WI38 (cell line): ENCODE data around the gene STUB1.

Source experiments
- H3K4me3 ChIP-seq: 2 replicates; pipeline ENCODE4 v1.5.1; 2011; ENCODE audit warnings: low read depth, mild to moderate bottlenecking, control low read depth, low read length
- CTCF ChIP-seq: IDR thresholded peaks from 2 replicates; pipeline ENCODE4 v1.5.1; 2012; ENCODE audit warnings: low read depth, mild to moderate bottlenecking, control low read depth, low read length

STUB1 gene

DNA sequence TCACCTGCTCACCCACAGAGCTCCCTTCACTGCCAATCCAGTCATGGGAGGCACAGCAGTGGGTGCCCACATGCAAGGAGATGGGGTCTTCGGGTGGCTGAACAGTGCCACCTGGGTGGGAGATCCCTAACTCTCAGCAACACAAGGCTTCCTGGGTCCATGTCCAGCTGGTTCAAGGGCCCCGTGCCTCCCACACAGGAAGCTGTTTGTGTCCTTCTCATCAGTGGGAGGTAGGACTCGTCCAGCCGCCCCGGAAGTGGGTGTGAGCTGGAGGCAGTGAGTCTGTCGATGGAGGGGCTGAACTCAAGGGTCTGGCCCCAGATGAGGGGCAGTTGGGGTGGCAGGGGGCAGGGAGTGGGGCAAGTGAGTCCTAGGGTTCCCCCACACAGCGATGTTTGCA, 23.8 kb downstream of the STUB1 start:
- no peak overlapping the region for H3K4me3 ChIP-seq

GRCh38 chr16:704552-705380, 24.6 kb downstream of the STUB1 start:
- no peak for TF ChIP-seq CTCF
- no peak overlapping the region for H3K4me3 ChIP-seq

More for the DNA sequence above, 23.8 kb downstream of the STUB1 start:
- TF ChIP-seq CTCF, result no peak

DNA sequence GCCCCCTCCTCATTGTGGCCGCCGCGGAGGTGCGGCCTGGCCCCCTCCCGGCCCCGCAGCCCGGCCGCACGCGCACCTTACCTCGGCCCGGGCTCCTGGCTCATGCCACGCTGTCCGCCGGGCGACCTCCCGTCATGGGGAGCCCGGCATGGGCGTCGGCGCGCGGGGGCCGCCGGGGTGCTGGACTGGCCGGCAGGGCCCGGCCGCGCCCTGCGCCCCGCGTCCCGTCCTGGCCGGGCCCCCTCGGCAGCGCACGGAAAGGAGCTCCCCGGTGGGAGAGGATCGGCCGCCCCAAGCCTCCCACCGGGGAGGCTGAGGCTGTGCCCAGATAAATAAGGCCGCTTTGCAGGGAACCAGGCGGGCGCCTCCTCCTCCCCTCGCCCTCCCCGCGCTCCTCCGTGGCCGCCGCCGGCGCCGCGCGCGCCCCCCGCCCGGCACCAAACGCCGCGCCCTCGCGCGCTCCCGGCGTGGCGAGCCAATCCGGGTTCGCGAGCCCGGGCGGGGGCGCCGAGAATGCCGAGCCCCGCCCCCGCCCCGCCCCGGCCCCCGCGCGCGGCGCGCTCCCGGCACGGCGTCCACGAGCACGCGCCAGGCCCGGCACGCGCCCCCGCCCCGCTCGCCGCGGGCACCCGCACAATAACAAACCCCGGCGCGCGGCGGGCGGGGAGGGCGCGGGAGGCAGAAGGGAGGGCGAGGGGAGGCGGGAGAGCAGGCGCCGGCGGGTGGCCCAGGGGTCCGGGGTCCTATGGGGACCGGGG, 25.4 kb downstream of the STUB1 start, which contains the start of gene FBXL16:
Gene FBXL16, minus strand, starts transcription at position 371 of the 758 bp plus-strand sequence. CDS start 8,396 bp downstream, outside the sequence.
- TF ChIP-seq CTCF, result no peak
- H3K4me3 ChIP-seq, result no peak within 1 kb of the TSS

DNA sequence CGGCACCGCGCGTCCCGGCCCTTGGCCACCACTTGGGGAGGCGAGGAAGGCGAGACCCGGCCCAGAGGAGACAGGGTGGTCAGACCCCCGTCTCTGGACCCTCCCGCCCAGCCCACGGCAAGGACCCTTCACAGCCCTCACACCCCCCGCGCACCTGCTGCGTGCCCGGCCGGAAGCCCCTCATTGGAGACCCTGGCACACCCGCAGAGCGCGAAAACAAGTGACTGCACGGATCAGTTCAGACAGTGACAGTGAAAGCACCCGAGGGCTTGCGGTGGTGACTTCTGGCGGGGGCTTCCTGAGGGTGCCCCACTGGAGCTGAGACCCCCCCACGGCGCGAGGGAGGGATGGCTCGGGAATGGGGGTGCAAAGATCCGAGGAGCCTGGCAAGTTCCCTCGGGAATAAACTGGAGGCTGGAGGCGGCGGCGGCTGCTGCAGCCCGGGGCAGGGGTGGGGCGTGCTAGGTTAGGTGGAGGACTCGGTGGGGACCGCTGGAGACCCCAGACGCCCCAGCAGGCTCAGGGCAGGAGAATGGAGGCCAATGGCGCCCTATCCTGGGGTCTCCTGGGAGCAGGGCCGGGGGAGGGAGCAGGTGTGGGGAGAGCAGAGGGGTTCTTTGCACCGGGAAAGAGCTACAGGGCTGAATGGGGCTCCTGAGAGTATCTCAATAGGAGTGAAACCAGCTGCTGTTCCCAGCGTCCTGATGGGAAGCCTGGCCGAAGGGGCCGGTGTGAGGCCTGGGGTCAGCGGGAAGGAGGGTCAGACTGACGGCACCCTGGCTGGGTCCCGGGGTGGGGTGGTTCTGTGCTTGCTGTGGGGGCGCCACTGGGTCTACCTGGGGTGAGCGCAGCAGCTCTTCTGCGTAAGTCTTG, 26.2 kb downstream of the STUB1 start:
- no peak for TF ChIP-seq CTCF
- H3K4me3 ChIP-seq, result no peak overlapping the region

DNA sequence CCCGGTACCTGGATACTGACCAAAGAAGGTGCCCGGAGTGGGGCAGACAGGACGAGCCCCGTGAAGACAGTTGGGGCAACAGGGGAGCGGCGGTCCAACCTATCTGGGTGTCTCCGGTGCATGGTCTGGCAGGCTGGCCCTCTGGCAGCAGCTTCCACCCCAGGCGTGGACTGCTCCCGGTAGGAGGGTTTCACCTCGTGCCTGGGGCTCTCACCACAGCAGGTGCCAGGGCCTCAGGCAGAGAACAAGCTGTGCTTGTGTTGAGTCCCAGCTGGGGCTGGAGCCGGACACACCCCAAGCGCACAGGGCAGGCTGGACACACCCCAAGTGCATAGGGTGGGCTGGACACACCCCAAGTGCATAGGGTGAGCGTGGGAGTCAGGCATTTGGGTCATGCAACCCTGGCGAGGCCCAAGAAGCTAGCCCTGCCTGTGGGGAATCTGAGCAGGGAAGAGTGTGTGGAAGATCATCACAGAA, 26.9 kb downstream of the STUB1 start:
- TF ChIP-seq CTCF, result no peak
- H3K4me3 ChIP-seq, result no peak overlapping the region

DNA sequence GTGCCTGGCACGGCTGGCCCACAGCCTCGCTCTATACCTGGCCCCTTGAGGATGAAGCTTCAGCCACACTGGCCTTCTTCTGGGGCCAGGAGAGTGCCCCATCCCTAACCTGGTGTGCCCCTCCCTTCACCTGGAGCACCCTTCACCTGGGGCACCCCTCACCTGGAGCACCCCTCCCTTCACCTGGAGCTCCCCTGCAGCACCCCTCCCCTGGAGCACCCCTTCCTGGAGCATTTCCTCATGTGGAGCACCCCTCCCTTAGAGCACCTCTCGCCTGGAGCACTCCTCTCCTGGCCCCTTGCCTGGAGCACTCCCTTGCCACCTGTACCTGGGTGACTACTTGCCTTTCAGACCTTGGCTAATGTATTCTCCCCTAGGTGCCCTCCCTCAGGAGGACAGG, 27.8 kb downstream of the STUB1 start:
- TF ChIP-seq CTCF, result no peak
- no peak overlapping the region for H3K4me3 ChIP-seq
